Measurements from ENCODE around the gene PAIP2.
"Not testable (repeated sequence)": the region's sequence is repeated elsewhere in the genome, so short reads cannot be mapped to it uniquely, and the experiment has no call there.

GRCh38 chr5:139347863-139348262, 6.2 kb downstream of the PAIP2 start:
- TF ChIP-seq, protein P1, sequence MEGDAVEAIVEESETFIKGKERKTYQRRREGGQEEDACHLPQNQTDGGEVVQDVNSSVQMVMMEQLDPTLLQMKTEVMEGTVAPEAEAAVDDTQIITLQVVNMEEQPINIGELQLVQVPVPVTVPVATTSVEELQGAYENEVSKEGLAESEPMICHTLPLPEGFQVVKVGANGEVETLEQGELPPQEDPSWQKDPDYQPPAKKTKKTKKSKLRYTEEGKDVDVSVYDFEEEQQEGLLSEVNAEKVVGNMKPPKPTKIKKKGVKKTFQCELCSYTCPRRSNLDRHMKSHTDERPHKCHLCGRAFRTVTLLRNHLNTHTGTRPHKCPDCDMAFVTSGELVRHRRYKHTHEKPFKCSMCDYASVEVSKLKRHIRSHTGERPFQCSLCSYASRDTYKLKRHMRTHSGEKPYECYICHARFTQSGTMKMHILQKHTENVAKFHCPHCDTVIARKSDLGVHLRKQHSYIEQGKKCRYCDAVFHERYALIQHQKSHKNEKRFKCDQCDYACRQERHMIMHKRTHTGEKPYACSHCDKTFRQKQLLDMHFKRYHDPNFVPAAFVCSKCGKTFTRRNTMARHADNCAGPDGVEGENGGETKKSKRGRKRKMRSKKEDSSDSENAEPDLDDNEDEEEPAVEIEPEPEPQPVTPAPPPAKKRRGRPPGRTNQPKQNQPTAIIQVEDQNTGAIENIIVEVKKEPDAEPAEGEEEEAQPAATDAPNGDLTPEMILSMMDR (IDR thresholded peaks at IDR 0.05) = not testable (repeated sequence)
- TF ChIP-seq POLR2A (IDR thresholded peaks at IDR 0.05) = not testable (repeated sequence)

Data from testis (tissue), 2 donors.